ENCODE data around the gene DDIT3.

DNA sequence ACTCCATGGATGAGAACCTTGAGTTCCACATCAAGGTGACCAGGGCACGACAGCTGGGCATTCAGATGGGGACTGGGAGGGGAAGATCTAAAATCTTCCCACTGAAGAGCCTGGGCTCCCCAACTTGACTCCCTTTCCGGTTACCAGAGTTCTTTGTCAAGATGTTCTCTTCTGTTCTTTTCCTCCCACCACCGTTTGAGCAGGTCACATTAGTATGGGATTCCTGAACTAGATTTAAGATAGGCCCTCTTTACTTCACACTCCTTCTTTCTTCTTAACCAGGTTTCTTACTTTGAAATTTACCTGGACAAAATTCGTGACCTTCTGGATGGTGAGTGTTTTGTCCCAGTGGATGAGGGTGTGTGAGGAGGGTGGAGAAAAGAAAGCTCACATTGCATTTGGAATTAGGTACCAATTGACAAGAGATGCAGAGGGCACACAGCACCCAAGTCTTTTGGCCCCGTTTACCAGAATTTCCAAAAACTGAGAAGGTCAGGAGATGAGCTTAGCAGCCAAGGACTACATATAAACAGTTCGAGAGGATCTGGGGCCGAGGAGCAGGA is 43.9 kb upstream of the DDIT3 start:
- TF ChIP-seq, protein P1, sequence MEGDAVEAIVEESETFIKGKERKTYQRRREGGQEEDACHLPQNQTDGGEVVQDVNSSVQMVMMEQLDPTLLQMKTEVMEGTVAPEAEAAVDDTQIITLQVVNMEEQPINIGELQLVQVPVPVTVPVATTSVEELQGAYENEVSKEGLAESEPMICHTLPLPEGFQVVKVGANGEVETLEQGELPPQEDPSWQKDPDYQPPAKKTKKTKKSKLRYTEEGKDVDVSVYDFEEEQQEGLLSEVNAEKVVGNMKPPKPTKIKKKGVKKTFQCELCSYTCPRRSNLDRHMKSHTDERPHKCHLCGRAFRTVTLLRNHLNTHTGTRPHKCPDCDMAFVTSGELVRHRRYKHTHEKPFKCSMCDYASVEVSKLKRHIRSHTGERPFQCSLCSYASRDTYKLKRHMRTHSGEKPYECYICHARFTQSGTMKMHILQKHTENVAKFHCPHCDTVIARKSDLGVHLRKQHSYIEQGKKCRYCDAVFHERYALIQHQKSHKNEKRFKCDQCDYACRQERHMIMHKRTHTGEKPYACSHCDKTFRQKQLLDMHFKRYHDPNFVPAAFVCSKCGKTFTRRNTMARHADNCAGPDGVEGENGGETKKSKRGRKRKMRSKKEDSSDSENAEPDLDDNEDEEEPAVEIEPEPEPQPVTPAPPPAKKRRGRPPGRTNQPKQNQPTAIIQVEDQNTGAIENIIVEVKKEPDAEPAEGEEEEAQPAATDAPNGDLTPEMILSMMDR (IDR thresholded peaks at IDR 0.05 in 8 of 11, conservative IDR thresholded peaks at IDR 0.05 in 3 of 11) = no peak
- no peak for TF ChIP-seq POLR2A (IDR thresholded peaks at IDR 0.05)
- no peak for TF ChIP-seq POLR2AphosphoS5 (IDR thresholded peaks at IDR 0.05)

Measured in spleen (tissue), 7 donors.